Keratinocyte (primary cell): ENCODE results near the gene PRDM4. TPM values are rescaled to one million over a fixed set of nuclear protein-coding genes. Genes with fewer than 3 reads are reported as not detected.

Source experiments
- DNase-seq: peaks from one replicate; pipeline ENCODE4 v3.0.0-alpha.2; 2011; ENCODE audit warnings: low read depth, missing footprints, low spot score
- FAIRE-seq: peaks from 2 replicates; lab custom pipeline; 2011; peaks lifted over from hg19 to GRCh38; lab: Jason Lieb, UNC
- H2AFZ ChIP-seq: 2 replicates; pipeline ENCODE4 v1.6.0; 2012; ENCODE audit warnings: low read length, control low read depth, inconsistent platforms; ENCODE audit not compliant: control insufficient read depth
- H3K27ac ChIP-seq: 2 replicates; pipeline ENCODE4 v1.5.1; 2011; ENCODE audit warnings: low read length; ENCODE audit not compliant: control insufficient read depth, insufficient read depth
- H3K27me3 ChIP-seq: 3 replicates; pipeline ENCODE4 v1.6.0; 2011; ENCODE audit warnings: low read length; ENCODE audit not compliant: control insufficient read depth, insufficient read depth; ENCODE audit errors: extremely low read depth
- H3K36me3 ChIP-seq, 2 experiments: 2 replicates in 1 of 2; 3 replicates in 1 of 2; pipeline ENCODE4 v1.5.1; 2011; ENCODE audit warnings: low read length in 2 of 2, mild to moderate bottlenecking in 1 of 2; ENCODE audit not compliant: control insufficient read depth in 2 of 2, insufficient read depth in 2 of 2; ENCODE audit errors: extremely low read depth in 1 of 2
- H3K4me1 ChIP-seq: 3 replicates; pipeline ENCODE4 v1.5.1; 2011; ENCODE audit warnings: low read length; ENCODE audit not compliant: control insufficient read depth, insufficient read depth; ENCODE audit errors: extremely low read depth
- H3K4me2 ChIP-seq: 3 replicates; pipeline ENCODE4 v1.6.0; 2011; ENCODE audit warnings: low read depth, low read length; ENCODE audit not compliant: control insufficient read depth, insufficient read depth; ENCODE audit errors: extremely low read depth
- H3K4me3 ChIP-seq, 3 experiments: fragments of 200-600 bp in 1 of 3; sonication (generic) in 1 of 3; 2 replicates in 2 of 3; 3 replicates in 1 of 3; pipeline ENCODE4 v1.5.1; 2011 to 2016; ENCODE audit warnings: low read length in 3 of 3, mild to moderate bottlenecking in 3 of 3, control low read depth in 2 of 3, inconsistent platforms in 1 of 3, low read depth in 1 of 3, mixed read lengths in 1 of 3, mixed run types in 1 of 3, moderate library complexity in 1 of 3; ENCODE audit not compliant: control insufficient read depth in 2 of 3, insufficient read depth in 2 of 3; ENCODE audit errors: extremely low read depth in 1 of 3
- H3K79me2 ChIP-seq: 2 replicates; pipeline ENCODE4 v1.6.0; 2012; ENCODE audit warnings: low read length; ENCODE audit not compliant: control insufficient read depth, insufficient read depth
- H3K9ac ChIP-seq: 3 replicates; pipeline ENCODE4 v1.6.0; 2011; ENCODE audit warnings: low read length; ENCODE audit not compliant: control insufficient read depth, insufficient read depth; ENCODE audit errors: extremely low read depth
- H3K9me1 ChIP-seq: 3 replicates; pipeline ENCODE4 v1.6.0; 2011; ENCODE audit warnings: low read length; ENCODE audit not compliant: control insufficient read depth, insufficient read depth; ENCODE audit errors: extremely low read depth
- H3K9me3 ChIP-seq: 2 replicates; pipeline ENCODE4 v1.5.1; 2012; ENCODE audit warnings: low read depth, low read length; ENCODE audit not compliant: control insufficient read depth
- H4K20me1 ChIP-seq: 3 replicates; pipeline ENCODE4 v1.6.0; 2011; ENCODE audit warnings: low read length; ENCODE audit not compliant: control insufficient read depth, insufficient read depth; ENCODE audit errors: extremely low read depth
- EZH2 ChIP-seq: IDR thresholded peaks from one replicate; pipeline ENCODE4 v1.6.1; 2012; ENCODE audit warnings: inconsistent platforms, mild to moderate bottlenecking, low read length, moderate library complexity
- dilution Hi-C: fragments of 300-500 bp; cut with MboI; formaldehyde crosslinking; loops from one replicate; pipeline ENCODE4 v1.7.0; 2020; ENCODE audit warnings: low sequenced_read_pairs; ENCODE audit not compliant: extremely low pct_ligation_motif_present
- polyA plus RNA-seq, 5 experiments: library from polyadenylated mRNA; depleted of rRNA in 3 of 5; stranded (reverse) in 3 of 5; stranded (forward) in 1 of 5; unstranded in 1 of 5; fragments of >200 nt; gene quantifications; 1 replicate in 1 of 5; 2 replicates in 3 of 5; 3 replicates in 1 of 5; pipeline versions ENCODE4 v1.2.1 to v1.2.3, GENCODE V29; 2011 to 2012; ENCODE audit warnings: missing spikeins in 2 of 5, low read depth in 1 of 5, low replicate concordance in 1 of 5
- TF ChIP-seq, protein P1 (sequence below), 3 experiments: IDR thresholded peaks in 1 of 3; conservative IDR thresholded peaks in 1 of 3; optimal IDR thresholded peaks in 1 of 3; 2 replicates in 2 of 3; 3 replicates in 1 of 3; pipeline versions ENCODE3 to v1.5.1; 2011; ENCODE audit warnings: low read length in 3 of 3, mild to moderate bottlenecking in 3 of 3, moderate library complexity in 2 of 3, control low read depth in 1 of 3, inconsistent platforms in 1 of 3; ENCODE audit not compliant: insufficient read depth in 2 of 3; ENCODE audit errors: extremely low read depth in 1 of 3

The PRDM4 gene
- polyA plus RNA-seq, 1 donor (not counting 4 experiments of a cell fraction or from before 2014, with no cell fraction given): 26.5 TPM

DNA sequence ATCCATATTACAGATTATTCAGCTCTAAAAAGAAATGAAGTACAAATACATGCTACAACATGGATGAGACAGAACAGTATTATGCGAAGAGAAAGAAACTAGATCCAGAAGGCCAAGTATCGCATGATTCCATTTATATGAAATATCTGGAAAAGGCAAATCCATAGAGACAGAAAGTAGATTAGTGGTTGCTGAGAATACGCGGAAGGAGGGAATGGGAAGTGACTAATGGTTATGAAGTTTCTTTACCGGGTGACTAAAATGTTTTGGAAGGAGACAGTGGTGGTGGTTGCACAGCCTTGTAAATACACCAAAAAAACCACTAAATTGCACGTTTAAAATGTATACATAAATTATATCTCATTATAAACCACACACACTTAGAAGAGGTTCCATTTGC, 12.5 kb downstream of the PRDM4 start:
- Histone ChIP-seq H3K36me3 (peaks cover 18 to 46% of the 10 kb centered on the region in 2 experiments), H3K79me2 (peaks cover 45% of the 10 kb centered on the region)
- peak; percentile 83 for FAIRE-seq

DNA sequence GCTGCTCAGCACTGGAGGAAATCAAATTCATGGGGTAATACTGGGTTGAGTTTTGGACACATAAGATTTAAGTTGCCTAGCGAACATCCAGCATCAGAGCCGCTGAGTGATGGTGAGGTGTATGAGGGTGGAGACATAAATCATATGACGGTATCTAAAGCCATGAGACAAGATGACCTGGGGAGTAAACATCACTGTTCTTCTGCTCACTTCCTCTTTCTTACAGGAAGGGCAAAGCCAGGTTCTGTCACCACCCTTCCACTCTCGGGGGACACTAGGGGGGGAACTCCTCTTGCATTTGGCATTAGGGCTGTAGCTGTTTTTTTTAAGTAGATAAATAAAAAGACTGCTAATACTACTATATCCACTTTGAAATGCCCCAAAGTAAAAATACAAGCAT, 24.0 kb downstream of the PRDM4 start:
- TF ChIP-seq, protein P1, sequence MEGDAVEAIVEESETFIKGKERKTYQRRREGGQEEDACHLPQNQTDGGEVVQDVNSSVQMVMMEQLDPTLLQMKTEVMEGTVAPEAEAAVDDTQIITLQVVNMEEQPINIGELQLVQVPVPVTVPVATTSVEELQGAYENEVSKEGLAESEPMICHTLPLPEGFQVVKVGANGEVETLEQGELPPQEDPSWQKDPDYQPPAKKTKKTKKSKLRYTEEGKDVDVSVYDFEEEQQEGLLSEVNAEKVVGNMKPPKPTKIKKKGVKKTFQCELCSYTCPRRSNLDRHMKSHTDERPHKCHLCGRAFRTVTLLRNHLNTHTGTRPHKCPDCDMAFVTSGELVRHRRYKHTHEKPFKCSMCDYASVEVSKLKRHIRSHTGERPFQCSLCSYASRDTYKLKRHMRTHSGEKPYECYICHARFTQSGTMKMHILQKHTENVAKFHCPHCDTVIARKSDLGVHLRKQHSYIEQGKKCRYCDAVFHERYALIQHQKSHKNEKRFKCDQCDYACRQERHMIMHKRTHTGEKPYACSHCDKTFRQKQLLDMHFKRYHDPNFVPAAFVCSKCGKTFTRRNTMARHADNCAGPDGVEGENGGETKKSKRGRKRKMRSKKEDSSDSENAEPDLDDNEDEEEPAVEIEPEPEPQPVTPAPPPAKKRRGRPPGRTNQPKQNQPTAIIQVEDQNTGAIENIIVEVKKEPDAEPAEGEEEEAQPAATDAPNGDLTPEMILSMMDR (optimal IDR thresholded peaks at IDR 0.05 in 1 of 3, IDR thresholded peaks at IDR 0.05 in 1 of 3, conservative IDR thresholded peaks at IDR 0.05 in 1 of 3; ENCODE audit: extremely low read depth in 1 of 3, insufficient read depth in 2 of 3, low read length in 3 of 3): no peak
- TF ChIP-seq EZH2: no peak
- H3K79me2 ChIP-seq: no peaks in the 10 kb centered on the region
- no peaks in the 10 kb centered on the region for H3K27me3 ChIP-seq
- DNase-seq (no peak), FAIRE-seq (no peak)
- peaks cover 51 to 56% of the 10 kb centered on the region in 2 experiments for H3K36me3 ChIP-seq
- H3K27ac ChIP-seq: no peak overlapping the region
- H3K9ac ChIP-seq: no peak overlapping the region
- H4K20me1 ChIP-seq: peaks cover 2% of the 10 kb centered on the region
- no peaks in the 10 kb centered on the region for H3K9me3 ChIP-seq
- dilution Hi-C loops: no loop called here
- no peaks in the 10 kb centered on the region for H3K4me1 ChIP-seq
- no peak overlapping the region for H3K4me2 ChIP-seq
- no peak overlapping the region for H2AFZ ChIP-seq
- no peaks in the 10 kb centered on the region for H3K9me1 ChIP-seq
- no peak overlapping the region for H3K4me3 ChIP-seq

More for the DNA sequence above, 12.5 kb downstream of the PRDM4 start:
- peaks cover 32% of the 10 kb centered on the region for H3K4me1 ChIP-seq
- peak overlapping the region in 2 of 3 experiments; percentile 55 to 62 for H3K4me3 ChIP-seq
- H3K9me1 ChIP-seq: no peaks in the 10 kb centered on the region
- H3K4me2 ChIP-seq: peak overlapping the region; percentile 94
- no peaks in the 10 kb centered on the region for H3K27me3 ChIP-seq
- H3K9ac ChIP-seq: peak overlapping the region; percentile 8
- H3K9me3 ChIP-seq: no peaks in the 10 kb centered on the region
- H4K20me1 ChIP-seq: no peaks in the 10 kb centered on the region
- TF ChIP-seq, protein P1 (optimal IDR thresholded peaks at IDR 0.05 in 1 of 3, IDR thresholded peaks at IDR 0.05 in 1 of 3, conservative IDR thresholded peaks at IDR 0.05 in 1 of 3; ENCODE audit: extremely low read depth in 1 of 3, insufficient read depth in 2 of 3, low read length in 3 of 3): no peak
- no peak for TF ChIP-seq EZH2
- no peak for DNase-seq
- H2AFZ ChIP-seq: no peak overlapping the region
- peak overlapping the region; percentile 82 for H3K27ac ChIP-seq
- dilution Hi-C loops: no loop called here
